Jurkat, Clone E6-1 (cell line): ENCODE data around the gene CRYGB. TPM values are rescaled to one million over a fixed set of nuclear protein-coding genes. Genes with fewer than 3 reads are reported as not detected.

Experiments
- DNase-seq: peaks from one replicate; pipeline ENCODE4 v3.0.0-alpha.2; 2011; ENCODE audit warnings: low read depth, low spot score
- H3K4me3 ChIP-seq: 2 replicates; pipeline ENCODE4 v1.5.1; 2011; ENCODE audit warnings: mild to moderate bottlenecking, low read length, control low read depth, moderate library complexity
- polyA plus RNA-seq: library from polyadenylated mRNA; unstranded; fragments of >200 nt; gene quantifications from one replicate; pipeline ENCODE4 v1.2.1, GENCODE V29; 2012; ENCODE audit warnings: missing spikeins; ENCODE audit not compliant: insufficient read length, insufficient read depth

The CRYGB gene
- not detected for polyA plus RNA-seq

- DNase-seq: no peak
- H3K4me3 ChIP-seq: no peak within 1 kb of the TSS
Measured at GRCh38 chr2:208146006-208146405, at the start of gene CRYGB. Gene CRYGB, minus strand, starts transcription at chr2:208146158. Its CDS starts 38 bp downstream, at chr2:208146120.

GRCh38 chr2:208195531-208195930 is 49.6 kb upstream of the CRYGB start:
- no peak for DNase-seq
- H3K4me3 ChIP-seq: no peak overlapping the region

GRCh38 chr2:208192611-208193236 is 46.8 kb upstream of the CRYGB start:
- no peak for DNase-seq

GRCh38 chr2:208189810-208190503 is 44.0 kb upstream of the CRYGB start, which contains the start of gene C2orf80:
Gene C2orf80, minus strand, starts transcription at chr2:208190030. Its CDS starts 3,044 bp downstream, at chr2:208186986.
- no peak for DNase-seq

More at GRCh38 chr2:208192611-208193236, 46.8 kb upstream of the CRYGB start:
- no peak overlapping the region for H3K4me3 ChIP-seq

GRCh38 chr2:208189069-208189809 is 43.3 kb upstream of the CRYGB start:
- DNase-seq: no peak
- no peak overlapping the region for H3K4me3 ChIP-seq

More at GRCh38 chr2:208189810-208190503, 44.0 kb upstream of the CRYGB start, which contains the start of gene C2orf80:
- no peak within 1 kb of the TSS for H3K4me3 ChIP-seq

GRCh38 chr2:208186893-208187292 is 40.9 kb upstream of the CRYGB start:
- DNase-seq: no peak
- H3K4me3 ChIP-seq: no peak overlapping the region

GRCh38 chr2:208186465-208186864 is 40.5 kb upstream of the CRYGB start:
- H3K4me3 ChIP-seq: no peak overlapping the region
- DNase-seq: no peak

GRCh38 chr2:208183972-208184705 is 38.2 kb upstream of the CRYGB start:
- DNase-seq: no peak
- H3K4me3 ChIP-seq: no peak overlapping the region

GRCh38 chr2:208183526-208183925 is 37.6 kb upstream of the CRYGB start:
- no peak for DNase-seq
- H3K4me3 ChIP-seq: no peak overlapping the region

GRCh38 chr2:208182835-208183234 is 36.9 kb upstream of the CRYGB start:
- DNase-seq: no peak
- H3K4me3 ChIP-seq: no peak overlapping the region

- DNase-seq: no peak
- H3K4me3 ChIP-seq: no peak overlapping the region
Measured at GRCh38 chr2:208179028-208179609, 33.2 kb upstream of the CRYGB start.

- DNase-seq: no peak
- no peak overlapping the region for H3K4me3 ChIP-seq
Measured at GRCh38 chr2:208175840-208176153, 29.8 kb upstream of the CRYGB start.

GRCh38 chr2:208175069-208175839 is 29.3 kb upstream of the CRYGB start:
- DNase-seq: peak; percentile 69
- H3K4me3 ChIP-seq: no peak overlapping the region

- DNase-seq: no peak
- H3K4me3 ChIP-seq: no peak overlapping the region
Measured at GRCh38 chr2:208174144-208174543, 28.2 kb upstream of the CRYGB start.

- no peak overlapping the region for H3K4me3 ChIP-seq
- no peak for DNase-seq
Measured at GRCh38 chr2:208172125-208172524, 26.2 kb upstream of the CRYGB start.

GRCh38 chr2:208164951-208165755 is 19.2 kb upstream of the CRYGB start:
- no peak overlapping the region for H3K4me3 ChIP-seq
- DNase-seq: no peak

- no peak for DNase-seq
- no peak within 1 kb of the TSS for H3K4me3 ChIP-seq
Measured at GRCh38 chr2:208163489-208163888, 17.5 kb upstream of the CRYGB start, which contains the start of gene CRYGA. Gene CRYGA, minus strand, starts transcription at chr2:208163589. Its CDS starts 33 bp downstream, at chr2:208163556.
